GM18520 (cell line): ENCODE results near the gene RTP3.
"Not testable (repeated sequence)": the region's sequence is repeated elsewhere in the genome, so short reads cannot be mapped to it uniquely, and the experiment has no call there.

ENCODE experiments used
- ATAC-seq: cut with Tn5 transposase; IDR thresholded peaks from one replicate; pipeline ENCODE4 v1.9.1; 2021; ENCODE audit not compliant: unreplicated experiment

RTP3 gene

GRCh38 chr3:46544771-46545503 is 47.2 kb downstream of the RTP3 start:
- no peak for ATAC-seq

GRCh38 chr3:46545818-46546630 is 48.2 kb downstream of the RTP3 start:
- ATAC-seq = no peak

GRCh38 chr3:46546896-46547440 is 49.2 kb downstream of the RTP3 start:
- no peak for ATAC-seq

- ATAC-seq = not testable (repeated sequence)
Observed at GRCh38 chr3:46548611-46549010, 50.8 kb downstream of the RTP3 start.

- ATAC-seq = no peak
Observed at GRCh38 chr3:46549408-46549904, 51.7 kb downstream of the RTP3 start.

GRCh38 chr3:46549989-46550388 is 52.2 kb downstream of the RTP3 start:
- ATAC-seq = no peak
